ENCODE data around the gene PLEKHG7.

DNA sequence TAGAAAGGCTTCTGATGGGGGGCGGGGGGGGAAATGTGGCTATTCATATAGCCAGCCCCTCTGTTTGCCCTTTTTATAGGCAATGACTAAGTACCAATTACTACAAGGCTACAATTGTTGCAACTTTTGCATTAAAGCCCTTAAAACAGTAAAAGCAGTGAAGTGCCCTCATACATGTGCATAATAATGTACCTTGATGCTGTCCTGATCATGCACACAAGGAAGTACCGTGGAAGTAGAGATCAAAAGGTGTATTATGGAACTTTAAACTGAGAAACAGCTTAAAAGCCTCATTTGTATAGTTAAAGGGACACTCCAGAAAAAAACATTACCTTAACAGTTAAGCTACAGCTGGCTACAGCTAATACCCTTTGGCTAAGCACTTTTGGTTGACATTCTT is 111.8 kb downstream of the PLEKHG7 start:
- TF ChIP-seq, protein P1, sequence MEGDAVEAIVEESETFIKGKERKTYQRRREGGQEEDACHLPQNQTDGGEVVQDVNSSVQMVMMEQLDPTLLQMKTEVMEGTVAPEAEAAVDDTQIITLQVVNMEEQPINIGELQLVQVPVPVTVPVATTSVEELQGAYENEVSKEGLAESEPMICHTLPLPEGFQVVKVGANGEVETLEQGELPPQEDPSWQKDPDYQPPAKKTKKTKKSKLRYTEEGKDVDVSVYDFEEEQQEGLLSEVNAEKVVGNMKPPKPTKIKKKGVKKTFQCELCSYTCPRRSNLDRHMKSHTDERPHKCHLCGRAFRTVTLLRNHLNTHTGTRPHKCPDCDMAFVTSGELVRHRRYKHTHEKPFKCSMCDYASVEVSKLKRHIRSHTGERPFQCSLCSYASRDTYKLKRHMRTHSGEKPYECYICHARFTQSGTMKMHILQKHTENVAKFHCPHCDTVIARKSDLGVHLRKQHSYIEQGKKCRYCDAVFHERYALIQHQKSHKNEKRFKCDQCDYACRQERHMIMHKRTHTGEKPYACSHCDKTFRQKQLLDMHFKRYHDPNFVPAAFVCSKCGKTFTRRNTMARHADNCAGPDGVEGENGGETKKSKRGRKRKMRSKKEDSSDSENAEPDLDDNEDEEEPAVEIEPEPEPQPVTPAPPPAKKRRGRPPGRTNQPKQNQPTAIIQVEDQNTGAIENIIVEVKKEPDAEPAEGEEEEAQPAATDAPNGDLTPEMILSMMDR (IDR thresholded peaks at IDR 0.05), result no peak
- TF ChIP-seq POLR2A (IDR thresholded peaks at IDR 0.05), result no peak

All from body of pancreas (tissue), 4 donors.